MM.1S (cell line): ENCODE measurements around the gene CLMN.

Source experiments
- EZH2 ChIP-seq: fragments of 300-600 bp; sonication (generic); optimal IDR thresholded peaks from 2 replicates; pipeline ENCODE3; 2017; ENCODE audit warnings: low read depth, mild to moderate bottlenecking, antibody characterized with exemption, low read length, mixed read lengths
- TF ChIP-seq, protein P1 (sequence below): fragments of 300-600 bp; sonication (generic); IDR thresholded peaks from 2 replicates; pipeline ENCODE4 v1.5.1; 2016; ENCODE audit warnings: antibody characterized with exemption, low read length, mixed read lengths

DNA sequence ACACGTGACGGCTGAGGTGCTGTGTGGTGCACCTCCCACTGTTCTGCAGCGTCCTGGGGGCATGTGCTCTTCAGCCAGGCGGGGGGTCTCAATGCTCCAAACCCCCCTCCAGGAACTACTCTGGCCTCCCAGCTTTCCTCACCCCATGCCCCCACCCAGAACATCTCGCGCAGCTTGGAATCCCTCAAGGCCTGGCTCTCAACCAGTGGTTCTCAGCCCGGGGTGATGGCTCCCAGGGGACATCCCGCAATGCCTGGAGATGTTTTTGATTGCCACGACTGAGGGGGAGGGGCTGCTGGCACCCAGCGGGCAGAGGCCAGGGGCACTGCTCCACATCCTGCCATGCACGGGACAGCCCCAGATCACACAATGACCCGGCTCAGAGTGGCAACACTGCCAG lies 83.5 kb downstream of the CLMN start:
- TF ChIP-seq EZH2, result no peak
- TF ChIP-seq, protein P1, sequence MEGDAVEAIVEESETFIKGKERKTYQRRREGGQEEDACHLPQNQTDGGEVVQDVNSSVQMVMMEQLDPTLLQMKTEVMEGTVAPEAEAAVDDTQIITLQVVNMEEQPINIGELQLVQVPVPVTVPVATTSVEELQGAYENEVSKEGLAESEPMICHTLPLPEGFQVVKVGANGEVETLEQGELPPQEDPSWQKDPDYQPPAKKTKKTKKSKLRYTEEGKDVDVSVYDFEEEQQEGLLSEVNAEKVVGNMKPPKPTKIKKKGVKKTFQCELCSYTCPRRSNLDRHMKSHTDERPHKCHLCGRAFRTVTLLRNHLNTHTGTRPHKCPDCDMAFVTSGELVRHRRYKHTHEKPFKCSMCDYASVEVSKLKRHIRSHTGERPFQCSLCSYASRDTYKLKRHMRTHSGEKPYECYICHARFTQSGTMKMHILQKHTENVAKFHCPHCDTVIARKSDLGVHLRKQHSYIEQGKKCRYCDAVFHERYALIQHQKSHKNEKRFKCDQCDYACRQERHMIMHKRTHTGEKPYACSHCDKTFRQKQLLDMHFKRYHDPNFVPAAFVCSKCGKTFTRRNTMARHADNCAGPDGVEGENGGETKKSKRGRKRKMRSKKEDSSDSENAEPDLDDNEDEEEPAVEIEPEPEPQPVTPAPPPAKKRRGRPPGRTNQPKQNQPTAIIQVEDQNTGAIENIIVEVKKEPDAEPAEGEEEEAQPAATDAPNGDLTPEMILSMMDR, result no peak
